ACC112 (cell line): ENCODE results near the gene NDUFA6.
"Not testable (repeated sequence)": the region's sequence is repeated elsewhere in the genome, so short reads cannot be mapped to it uniquely, and the experiment has no call there.

Source experiments
- H2AFZ ChIP-seq: fragments of 200-600 bp; sonication (generic); one replicate; pipeline ENCODE4 v1.6.0; 2017; ENCODE audit warnings: antibody characterized with exemption, low read length; ENCODE audit not compliant: unreplicated experiment
- H3K27ac ChIP-seq: fragments of 200-600 bp; sonication (generic); 2 replicates; pipeline ENCODE4 v1.5.1; 2014; ENCODE audit warnings: low read depth, mild to moderate bottlenecking, antibody characterized with exemption, low read length, moderate library complexity
- H3K27me3 ChIP-seq: fragments of 200-600 bp; sonication (generic); 2 replicates; pipeline ENCODE4 v1.6.1; 2014; ENCODE audit warnings: mild to moderate bottlenecking, antibody characterized with exemption, low read length, moderate library complexity, mixed read lengths; ENCODE audit not compliant: insufficient read depth
- H3K36me3 ChIP-seq: fragments of 200-600 bp; sonication (generic); 2 replicates; pipeline ENCODE4 v1.6.1; 2016; ENCODE audit warnings: mild to moderate bottlenecking, antibody characterized with exemption, low read length, moderate library complexity, mixed read lengths; ENCODE audit not compliant: insufficient read depth
- H3K4me1 ChIP-seq: fragments of 200-600 bp; sonication (generic); one replicate; pipeline ENCODE4 v1.6.1; 2016; ENCODE audit warnings: low read length, mixed read lengths; ENCODE audit not compliant: insufficient read depth, unreplicated experiment, control insufficient read depth
- H3K4me3 ChIP-seq: fragments of 200-600 bp; sonication (generic); 2 replicates; pipeline ENCODE4 v1.5.1; 2014; ENCODE audit warnings: mild to moderate bottlenecking, low read depth, low read length
- H3K79me2 ChIP-seq: fragments of 200-600 bp; sonication (generic); one replicate; pipeline ENCODE4 v1.6.0; 2016; ENCODE audit warnings: low read length; ENCODE audit not compliant: control insufficient read depth, unreplicated experiment, insufficient read depth

Gene NDUFA6

DNA sequence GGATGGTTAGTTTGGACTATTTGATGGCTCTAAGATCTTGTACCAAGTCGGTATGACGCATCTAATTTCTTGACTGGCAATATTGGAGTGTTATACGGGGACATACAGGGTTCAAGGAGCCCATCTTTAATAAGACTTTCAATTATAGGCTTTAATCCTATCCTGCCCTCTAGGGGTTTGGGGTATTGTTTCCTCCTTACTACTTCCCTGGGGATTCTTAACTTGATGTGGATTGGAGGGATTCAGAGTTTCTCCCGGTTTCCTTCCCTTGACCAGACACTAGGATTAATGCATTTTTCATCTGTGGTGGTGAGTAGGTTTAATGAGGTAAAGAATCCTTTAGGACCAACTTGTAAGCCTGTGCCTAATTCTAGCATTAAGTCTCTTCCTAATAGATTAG, 21.2 kb upstream of the NDUFA6 start:
- H2AFZ ChIP-seq: no peak overlapping the region
- H3K27me3 ChIP-seq: no peaks in the 10 kb centered on the region
- no peaks in the 10 kb centered on the region for H3K79me2 ChIP-seq
- no peak overlapping the region for H3K27ac ChIP-seq
- H3K4me1 ChIP-seq: no peaks in the 10 kb centered on the region
- no peak overlapping the region for H3K4me3 ChIP-seq
- H3K36me3 ChIP-seq: no peaks in the 10 kb centered on the region

DNA sequence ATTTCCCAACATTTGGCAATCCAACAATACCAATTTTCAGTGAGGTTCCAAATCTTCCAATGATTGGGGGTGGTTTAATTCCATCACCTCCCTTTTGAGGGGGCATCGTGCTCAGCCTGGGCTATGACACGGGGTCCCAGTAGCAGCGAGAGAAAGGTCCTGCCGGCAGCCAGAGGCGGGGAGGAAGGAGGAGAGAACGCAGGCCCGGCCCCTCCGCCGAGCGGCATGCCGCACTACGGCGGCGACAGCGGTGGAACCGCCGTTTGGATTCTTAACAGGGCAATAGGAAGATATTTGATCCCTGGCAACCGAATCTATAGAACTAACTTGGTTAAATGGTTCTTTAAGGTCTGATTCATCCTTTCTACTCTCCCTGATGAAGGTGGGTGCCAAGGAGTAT, 18.3 kb upstream of the NDUFA6 start:
- Histone ChIP-seq H3K36me3 (no peaks in the 10 kb centered on the region), H3K27me3 (no peaks in the 10 kb centered on the region), H3K4me3 (no peak overlapping the region), H2AFZ (no peak overlapping the region), H3K4me1 (no peaks in the 10 kb centered on the region), H3K27ac (no peak overlapping the region), H3K79me2 (no peaks in the 10 kb centered on the region)

DNA sequence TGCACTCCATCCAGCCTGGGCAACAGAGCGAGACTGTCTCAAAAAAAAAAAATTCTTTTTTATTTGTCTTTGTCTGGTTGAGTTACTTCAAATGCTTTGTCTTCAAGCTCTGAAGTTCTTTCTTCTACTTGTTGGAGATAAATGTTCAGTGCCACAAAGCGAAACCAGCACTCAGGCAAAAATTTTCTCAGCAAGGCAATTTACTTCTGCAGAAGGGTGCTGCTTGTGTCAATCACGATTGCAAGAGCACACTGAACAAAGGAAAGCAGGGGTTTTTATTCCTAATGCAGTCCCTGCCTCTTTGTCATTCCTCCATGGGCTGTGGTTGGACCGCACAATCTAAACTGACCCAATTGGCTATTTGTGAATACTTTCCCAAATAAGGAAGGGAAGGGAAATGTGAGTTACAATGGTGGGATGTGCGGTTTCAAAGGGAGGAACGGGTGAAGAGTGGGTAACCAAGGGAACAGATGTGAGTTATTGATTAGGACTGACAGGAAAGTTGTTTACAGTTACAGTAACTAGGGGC, 13.8 kb upstream of the NDUFA6 start:
- not testable (repeated sequence) for H3K27me3 ChIP-seq, H3K27ac ChIP-seq, H3K36me3 ChIP-seq, H3K79me2 ChIP-seq, H3K4me1 ChIP-seq, H3K4me3 ChIP-seq, H2AFZ ChIP-seq

DNA sequence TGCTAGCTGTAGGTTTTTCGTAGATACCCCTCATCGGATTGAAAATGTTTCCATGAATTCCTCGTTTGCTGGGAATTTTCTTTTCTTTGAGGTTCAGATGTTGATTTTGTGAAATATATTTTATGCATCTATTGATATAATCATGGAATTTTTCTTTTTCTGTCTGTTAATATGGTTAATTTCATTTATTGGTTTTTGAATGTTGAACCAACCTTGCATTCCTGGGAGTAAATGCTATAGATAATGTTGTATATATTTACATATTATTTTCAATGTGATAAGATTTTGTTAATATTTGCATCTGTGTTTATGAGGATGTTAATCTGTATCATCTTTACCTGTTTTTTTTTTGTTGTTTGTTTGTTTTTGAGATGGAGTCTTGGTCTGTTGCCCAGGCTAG, 10.6 kb upstream of the NDUFA6 start:
- H3K36me3 ChIP-seq: no peaks in the 10 kb centered on the region
- H3K4me1 ChIP-seq: no peaks in the 10 kb centered on the region
- no peak overlapping the region for H3K27ac ChIP-seq
- H3K79me2 ChIP-seq: no peaks in the 10 kb centered on the region
- no peaks in the 10 kb centered on the region for H3K27me3 ChIP-seq
- H3K4me3 ChIP-seq: no peak overlapping the region
- no peak overlapping the region for H2AFZ ChIP-seq

DNA sequence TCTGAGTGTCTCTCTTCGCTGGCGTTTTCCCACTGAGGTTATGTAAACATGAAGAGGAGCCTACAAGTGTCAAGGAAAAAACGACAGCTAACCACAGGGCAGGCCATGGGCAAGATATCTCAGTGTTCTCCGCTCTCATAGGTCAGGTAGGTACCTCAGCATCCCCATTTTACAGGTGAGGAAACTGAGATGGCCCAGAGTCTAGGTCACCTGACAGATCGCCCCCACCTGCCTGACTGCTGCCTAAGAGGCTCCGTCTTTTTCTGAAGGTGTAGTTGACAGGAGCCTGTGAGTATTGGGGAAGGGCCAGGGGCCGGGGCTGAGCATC, 847 bp upstream of the NDUFA6 start:
- Histone ChIP-seq H3K27me3 (no peaks in the 10 kb centered on the region), H3K36me3 (no peaks in the 10 kb centered on the region), H3K79me2 (peaks cover 12% of the 10 kb centered on the region), H2AFZ (peak overlapping the region; percentile 87), H3K4me3 (peak overlapping the region; percentile 98), H3K27ac (no peak overlapping the region), H3K4me1 (peaks cover 3% of the 10 kb centered on the region)

DNA sequence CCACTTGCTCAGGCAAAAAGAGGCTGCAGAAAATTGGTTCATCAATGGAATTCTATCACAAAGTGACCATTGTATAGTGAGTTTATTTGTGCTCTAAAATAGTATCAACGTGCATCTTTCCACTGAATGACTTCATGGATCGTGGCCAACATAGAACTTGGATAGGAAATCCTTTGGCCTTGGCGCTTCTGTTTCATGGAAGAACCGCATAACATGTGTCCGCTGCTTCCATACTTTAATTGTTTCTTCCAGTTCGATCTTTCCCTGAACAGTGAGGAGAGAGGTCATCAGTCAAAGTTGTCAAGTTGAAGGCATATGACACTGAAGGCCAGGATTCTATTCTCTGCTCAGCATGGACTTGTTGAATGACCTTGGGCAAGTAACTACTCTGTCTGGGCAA, 4.5 kb downstream of the NDUFA6 start:
- Histone ChIP-seq H3K79me2 (peaks cover 12% of the 10 kb centered on the region), H3K4me1 (no peaks in the 10 kb centered on the region)

DNA sequence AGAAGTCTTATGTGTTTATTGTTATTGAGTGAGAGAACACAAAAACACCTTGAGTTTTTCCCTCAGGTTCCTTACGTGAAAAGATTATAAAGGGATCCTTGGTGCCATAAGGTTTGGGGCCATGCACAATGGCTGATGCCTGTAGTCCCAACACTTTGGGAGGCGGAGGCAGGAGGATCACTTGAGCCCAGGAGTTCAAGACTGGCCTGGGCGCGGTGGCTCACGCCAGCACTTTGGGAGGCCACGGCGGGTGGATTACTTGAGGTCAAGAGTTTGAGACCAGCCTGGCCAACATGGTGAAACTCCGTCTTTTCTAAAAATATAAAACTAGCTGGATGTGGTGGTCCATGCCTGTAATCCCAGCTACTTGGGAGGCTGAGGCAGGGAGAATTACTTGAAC, 5.7 kb downstream of the NDUFA6 start:
- peaks cover 12% of the 10 kb centered on the region for H3K79me2 ChIP-seq

More for the DNA sequence above, 4.5 kb downstream of the NDUFA6 start:
- no peak overlapping the region for H3K4me3 ChIP-seq
- no peak overlapping the region for H3K27ac ChIP-seq
- no peaks in the 10 kb centered on the region for H3K27me3 ChIP-seq
- no peaks in the 10 kb centered on the region for H3K36me3 ChIP-seq
- H2AFZ ChIP-seq: no peak overlapping the region

DNA sequence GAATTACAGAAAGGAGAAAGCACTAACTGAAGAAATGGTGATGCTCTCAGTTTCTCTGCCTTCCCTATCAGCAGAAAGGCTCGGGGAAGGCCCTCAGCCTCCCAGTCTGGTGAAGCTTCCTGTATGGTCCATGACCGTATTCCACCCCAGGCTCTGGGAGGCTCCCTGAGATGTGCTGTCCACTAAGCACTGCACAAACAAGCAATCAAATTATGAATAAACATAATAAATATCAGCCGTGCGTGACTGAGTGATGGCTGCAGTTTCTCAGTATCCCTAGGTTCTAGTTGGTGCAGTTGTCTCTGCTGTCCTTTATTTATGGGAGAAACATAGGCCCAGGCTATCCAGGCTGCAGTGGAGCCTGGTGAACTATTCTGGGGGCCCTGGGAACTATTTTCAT, 7.5 kb downstream of the NDUFA6 start:
- H3K4me3 ChIP-seq: no peak overlapping the region
- H3K36me3 ChIP-seq: no peaks in the 10 kb centered on the region
- no peaks in the 10 kb centered on the region for H3K79me2 ChIP-seq
- no peak overlapping the region for H2AFZ ChIP-seq
- no peaks in the 10 kb centered on the region for H3K27me3 ChIP-seq
- peaks cover 14% of the 10 kb centered on the region for H3K4me1 ChIP-seq
- no peak overlapping the region for H3K27ac ChIP-seq

More for the DNA sequence above, 5.7 kb downstream of the NDUFA6 start:
- H3K27me3 ChIP-seq: no peaks in the 10 kb centered on the region
- no peak overlapping the region for H2AFZ ChIP-seq
- H3K36me3 ChIP-seq: no peaks in the 10 kb centered on the region
- H3K4me1 ChIP-seq: peaks cover 4% of the 10 kb centered on the region
- no peak overlapping the region for H3K27ac ChIP-seq
- H3K4me3 ChIP-seq: no peak overlapping the region

DNA sequence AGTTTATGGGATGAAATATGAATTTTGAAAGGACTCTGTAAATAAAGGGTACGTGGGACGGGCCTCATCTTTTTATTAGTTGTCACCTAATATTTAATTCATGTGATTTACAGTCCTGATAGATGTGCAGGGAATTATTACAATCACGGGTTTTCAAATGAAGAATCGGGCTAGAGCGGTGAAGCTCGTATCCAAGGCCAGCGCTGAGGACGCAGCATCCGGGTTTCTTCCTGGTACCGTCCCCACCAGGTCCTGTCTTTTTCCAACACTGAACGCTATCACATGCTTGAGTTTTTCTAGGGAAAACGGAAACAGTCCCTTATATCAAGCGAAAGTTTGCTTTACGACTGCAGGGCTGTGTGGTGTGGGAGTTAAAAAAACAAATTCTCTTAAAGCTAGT, 10.3 kb downstream of the NDUFA6 start:
- Histone ChIP-seq H2AFZ (peak overlapping the region; percentile 59), H3K79me2 (peaks cover 4% of the 10 kb centered on the region), H3K27ac (peak overlapping the region; percentile 84; the same call in 1 of the 2 replicates)

DNA sequence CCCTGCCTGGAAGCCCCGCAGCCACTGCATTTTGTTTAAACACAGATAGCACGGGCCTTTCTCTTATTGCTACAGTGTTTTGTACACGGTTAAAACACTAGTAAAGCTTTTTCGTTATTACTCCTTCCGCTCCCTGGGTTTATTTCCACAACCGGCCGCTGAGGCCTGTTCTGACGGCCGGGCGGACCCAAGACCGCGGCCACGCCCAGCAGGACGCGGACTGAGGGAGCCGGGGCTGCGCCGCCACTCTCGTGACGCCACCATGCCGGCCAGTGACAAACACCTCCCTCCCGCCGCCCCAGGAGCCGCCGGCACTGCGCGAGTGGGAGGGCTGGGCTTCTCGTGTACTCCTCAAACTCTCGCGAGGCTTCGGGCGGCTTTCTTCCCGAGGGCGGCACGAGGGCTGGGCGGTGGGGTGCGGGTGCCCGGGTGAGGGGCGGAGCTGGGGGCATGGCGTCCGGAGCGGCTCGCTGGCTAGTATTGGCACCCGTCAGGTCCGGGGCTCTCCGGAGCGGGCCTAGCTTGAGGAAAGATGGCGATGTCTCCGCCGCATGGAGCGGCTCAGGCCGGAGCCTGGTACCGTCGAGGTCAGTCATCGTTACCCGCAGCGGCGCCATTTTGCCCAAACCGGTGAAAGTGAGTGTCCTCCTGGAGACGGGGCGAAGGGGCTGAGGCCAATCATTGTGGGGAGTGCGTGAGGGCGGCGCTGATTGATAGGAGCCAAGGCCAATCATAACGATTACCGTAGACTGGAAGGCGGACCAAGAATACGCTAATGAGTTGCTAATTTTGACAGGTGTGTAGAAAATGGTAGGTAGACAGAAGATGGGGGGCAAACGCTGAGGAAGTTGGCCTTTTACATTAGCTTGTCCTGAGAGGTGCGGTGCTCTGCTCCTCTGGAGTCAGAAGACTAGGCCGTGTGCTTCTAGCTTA, 11.0 kb downstream of the NDUFA6 start, which contains the start of gene SMDT1:
SMDT1 (plus strand) TSS at position 382 of the 933 bp plus-strand sequence; CDS start at position 451, 69 bp downstream.
- H3K27ac ChIP-seq: peak within 1 kb of the TSS; percentile 84
- H3K4me1 ChIP-seq: peaks cover 22% of the 10 kb centered on the region
- peak within 1 kb of the TSS; percentile 59 for H2AFZ ChIP-seq
- H3K4me3 ChIP-seq: peak within 1 kb of the TSS; percentile 81
- no peaks in the 10 kb centered on the region for H3K27me3 ChIP-seq
- H3K36me3 ChIP-seq: peaks cover 4% of the 10 kb centered on the region; the same call in 1 of the 2 replicates
- peaks cover 9% of the 10 kb centered on the region for H3K79me2 ChIP-seq

More for the DNA sequence above, 10.3 kb downstream of the NDUFA6 start:
- H3K36me3 ChIP-seq: peaks cover 4% of the 10 kb centered on the region; the same call in 1 of the 2 replicates
- peak overlapping the region; percentile 81 for H3K4me3 ChIP-seq
- no peaks in the 10 kb centered on the region for H3K27me3 ChIP-seq
- H3K4me1 ChIP-seq: peaks cover 19% of the 10 kb centered on the region
